Smooth muscle cell (in vitro differentiated cells): ENCODE measurements around the gene RBM6. TPM values are rescaled to one million over a fixed set of nuclear protein-coding genes. Genes with fewer than 3 reads are reported as not detected.

ENCODE experiments used
- DNase-seq: peaks from one replicate; lab custom pipeline; 2025; ENCODE audit not compliant: unreplicated experiment; lab: John Stamatoyannopoulos, UW
- H2AFZ ChIP-seq: fragments of 200-600 bp; sonication (generic); 2 replicates; pipeline ENCODE4 v1.6.0; 2016; ENCODE audit warnings: antibody characterized with exemption, low read depth, mild to moderate bottlenecking
- H3F3A ChIP-seq: fragments of 200-600 bp; sonication (generic); 2 replicates; pipeline ENCODE4 v1.6.0; 2017; ENCODE audit warnings: antibody characterized with exemption, low read depth
- H3K27ac ChIP-seq: fragments of 200-600 bp; sonication (generic); 2 replicates; pipeline ENCODE4 v1.5.1; 2016; ENCODE audit warnings: low read depth, mild to moderate bottlenecking
- H3K27me3 ChIP-seq: fragments of 200-600 bp; sonication (generic); 2 replicates; pipeline ENCODE4 v1.6.1; 2016; ENCODE audit warnings: low read depth, mild to moderate bottlenecking
- H3K36me3 ChIP-seq: fragments of 200-600 bp; sonication (generic); 2 replicates; pipeline ENCODE4 v1.5.1; 2016; ENCODE audit warnings: low read depth
- H3K4me1 ChIP-seq: fragments of 200-600 bp; sonication (generic); 2 replicates; pipeline ENCODE4 v1.5.1; 2016; ENCODE audit warnings: low read depth
- H3K4me2 ChIP-seq: fragments of 200-600 bp; sonication (generic); 2 replicates; pipeline ENCODE4 v1.6.0; 2016; ENCODE audit warnings: mild to moderate bottlenecking
- H3K4me3 ChIP-seq: fragments of 200-600 bp; sonication (generic); 2 replicates; pipeline ENCODE4 v1.5.1; 2016; ENCODE audit warnings: mild to moderate bottlenecking
- H3K79me2 ChIP-seq: fragments of 200-600 bp; sonication (generic); 2 replicates; pipeline ENCODE4 v1.6.0; 2016; ENCODE audit warnings: low read depth, mild to moderate bottlenecking
- H3K9ac ChIP-seq: fragments of 200-600 bp; sonication (generic); 2 replicates; pipeline ENCODE4 v1.6.0; 2016; ENCODE audit warnings: low read depth
- H3K9me3 ChIP-seq: fragments of 200-600 bp; sonication (generic); replicated peaks from 2 replicates; pipeline ENCODE4 v1.5.1; 2016; ENCODE audit warnings: low read depth
- H4K20me1 ChIP-seq: fragments of 200-600 bp; sonication (generic); 2 replicates; pipeline ENCODE4 v1.6.0; 2016; ENCODE audit warnings: low read depth
- WGBS: methylation state at CpG from one replicate; pipeline ENCODE4 v1.1.7; 2016; ENCODE audit warnings: low lambda C conversion rate; 5-methylcytosine and 5-hydroxymethylcytosine counted together
- polyA plus RNA-seq: library from polyadenylated mRNA; unstranded; fragments of >200 nt; fragmentation: Nextera tagmentation; extraction: Ambion mirVana; gene quantifications from 2 replicates; pipeline ENCODE4 v1.2.1, GENCODE V29; 2016
- total RNA-seq: library from RNA; depleted of rRNA; stranded (reverse); fragments of >200 nt; gene quantifications from 2 replicates; pipeline ENCODE4 v1.2.3, GENCODE V29; 2014
- TF ChIP-seq, protein P1 (sequence below): fragments of 200-600 bp; sonication (generic); IDR thresholded peaks from 2 replicates; pipeline ENCODE4 v1.5.1; 2017; ENCODE audit warnings: borderline replicate concordance, mild to moderate bottlenecking, antibody characterized with exemption; ENCODE audit not compliant: insufficient read depth, poor library complexity, severe bottlenecking

The RBM6 gene
- total and polyA plus RNA-seq, 2 experiments from 2014 or later, result 41.7 to 45.6 TPM

DNA sequence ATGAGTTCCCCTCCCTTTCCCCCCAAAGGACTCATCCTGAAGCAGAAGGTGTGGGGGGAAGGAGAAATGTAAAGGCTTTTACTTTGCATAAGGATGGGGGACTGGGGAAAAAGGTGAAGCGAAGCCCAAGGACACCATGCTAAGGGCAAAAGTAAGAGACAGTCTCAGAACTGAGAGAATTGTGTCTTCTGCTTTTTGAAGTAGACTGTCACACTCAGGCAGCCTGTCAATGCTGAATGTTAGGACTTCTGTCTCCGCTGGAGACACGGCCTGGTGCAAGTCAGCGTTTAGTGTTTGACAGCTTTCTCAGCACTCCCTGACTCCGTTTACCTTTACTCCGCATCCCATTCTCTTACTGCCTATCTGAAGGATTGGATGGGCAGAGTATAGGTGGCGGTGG lies 162.6 kb downstream of the RBM6 start:
- Histone ChIP-seq H3K4me2 (no peak overlapping the region), H3K36me3 (peaks cover 48% of the 10 kb centered on the region), H3K9me3 (no peaks in the 10 kb centered on the region), H3K4me3 (no peak overlapping the region), H3K9ac (no peak overlapping the region), H3K4me1 (peaks cover 14% of the 10 kb centered on the region), H3K79me2 (peaks cover 7% of the 10 kb centered on the region), H4K20me1 (peaks cover 98% of the 10 kb centered on the region), H3F3A (peaks cover 29% of the 10 kb centered on the region), H2AFZ (no peak overlapping the region), H3K27me3 (no peaks in the 10 kb centered on the region), H3K27ac (no peak overlapping the region)
- TF ChIP-seq, protein P1, sequence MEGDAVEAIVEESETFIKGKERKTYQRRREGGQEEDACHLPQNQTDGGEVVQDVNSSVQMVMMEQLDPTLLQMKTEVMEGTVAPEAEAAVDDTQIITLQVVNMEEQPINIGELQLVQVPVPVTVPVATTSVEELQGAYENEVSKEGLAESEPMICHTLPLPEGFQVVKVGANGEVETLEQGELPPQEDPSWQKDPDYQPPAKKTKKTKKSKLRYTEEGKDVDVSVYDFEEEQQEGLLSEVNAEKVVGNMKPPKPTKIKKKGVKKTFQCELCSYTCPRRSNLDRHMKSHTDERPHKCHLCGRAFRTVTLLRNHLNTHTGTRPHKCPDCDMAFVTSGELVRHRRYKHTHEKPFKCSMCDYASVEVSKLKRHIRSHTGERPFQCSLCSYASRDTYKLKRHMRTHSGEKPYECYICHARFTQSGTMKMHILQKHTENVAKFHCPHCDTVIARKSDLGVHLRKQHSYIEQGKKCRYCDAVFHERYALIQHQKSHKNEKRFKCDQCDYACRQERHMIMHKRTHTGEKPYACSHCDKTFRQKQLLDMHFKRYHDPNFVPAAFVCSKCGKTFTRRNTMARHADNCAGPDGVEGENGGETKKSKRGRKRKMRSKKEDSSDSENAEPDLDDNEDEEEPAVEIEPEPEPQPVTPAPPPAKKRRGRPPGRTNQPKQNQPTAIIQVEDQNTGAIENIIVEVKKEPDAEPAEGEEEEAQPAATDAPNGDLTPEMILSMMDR, result no peak
- WGBS, result 94% methylated on average over 7 of the region's 7 CpGs
- DNase-seq, result no peak

DNA sequence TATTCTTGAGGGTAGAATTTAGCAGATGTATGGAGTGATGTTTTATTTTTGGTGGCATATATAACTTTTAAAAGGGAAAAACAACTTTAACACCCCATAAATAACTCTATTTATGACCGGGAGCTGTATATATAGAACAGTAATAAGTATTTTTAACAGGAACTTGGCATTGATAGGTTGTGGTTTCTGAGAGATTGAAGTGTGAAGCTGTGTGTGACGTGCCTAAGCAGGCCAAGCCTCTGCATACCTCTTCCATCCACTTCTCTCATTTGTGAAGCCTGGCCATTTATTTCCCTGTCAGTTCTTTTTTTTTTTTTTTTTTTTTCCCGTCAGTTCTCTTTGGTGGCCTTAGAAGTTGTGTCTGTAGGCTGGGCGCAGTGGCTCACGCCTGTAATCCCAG lies 171.8 kb downstream of the RBM6 start:
- TF ChIP-seq, protein P1, result no peak
- Histone ChIP-seq H3K4me1 (no peaks in the 10 kb centered on the region), H3K9me3 (no peaks in the 10 kb centered on the region), H3K4me3 (no peak overlapping the region), H3K27me3 (no peaks in the 10 kb centered on the region), H3K36me3 (peaks cover 75% of the 10 kb centered on the region), H2AFZ (no peak overlapping the region), H3K9ac (no peak overlapping the region), H3K27ac (no peak overlapping the region), H4K20me1 (peaks cover 96% of the 10 kb centered on the region), H3K4me2 (no peak overlapping the region), H3K79me2 (no peaks in the 10 kb centered on the region), H3F3A (peaks cover 50% of the 10 kb centered on the region)
- DNase-seq, result no peak
- WGBS, result 93% methylated on average over 5 of the region's 5 CpGs

DNA sequence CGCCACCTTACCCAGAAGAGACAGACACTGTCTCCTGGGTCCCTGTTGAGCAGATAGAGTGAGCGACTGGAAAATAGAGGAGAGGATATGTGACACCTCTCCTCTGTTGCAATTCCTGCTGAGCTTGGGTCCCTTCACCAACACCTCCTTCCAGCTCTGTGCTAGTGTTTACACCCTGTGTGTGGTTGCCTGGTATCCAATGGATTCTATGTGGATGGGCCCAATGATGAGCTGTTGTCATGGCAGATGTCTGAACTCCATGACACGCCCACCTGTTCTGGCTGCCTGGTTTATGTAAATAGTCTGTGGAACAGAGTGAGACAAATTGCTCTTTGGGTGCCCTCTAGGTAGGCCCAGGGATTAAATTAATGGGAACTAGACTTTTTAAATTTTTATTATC lies 172.5 kb downstream of the RBM6 start:
- WGBS, result 99% methylated on average over 3 of the region's 3 CpGs
- Histone ChIP-seq H2AFZ (no peak overlapping the region), H3F3A (peaks cover 47% of the 10 kb centered on the region), H3K4me1 (no peaks in the 10 kb centered on the region), H3K27me3 (no peaks in the 10 kb centered on the region), H3K27ac (no peak overlapping the region), H3K4me2 (no peak overlapping the region), H3K36me3 (peaks cover 73% of the 10 kb centered on the region), H3K9me3 (no peaks in the 10 kb centered on the region), H3K4me3 (no peak overlapping the region), H3K79me2 (no peaks in the 10 kb centered on the region), H3K9ac (no peak overlapping the region), H4K20me1 (peaks cover 96% of the 10 kb centered on the region)
- DNase-seq, result no peak
- TF ChIP-seq, protein P1, result no peak

DNA sequence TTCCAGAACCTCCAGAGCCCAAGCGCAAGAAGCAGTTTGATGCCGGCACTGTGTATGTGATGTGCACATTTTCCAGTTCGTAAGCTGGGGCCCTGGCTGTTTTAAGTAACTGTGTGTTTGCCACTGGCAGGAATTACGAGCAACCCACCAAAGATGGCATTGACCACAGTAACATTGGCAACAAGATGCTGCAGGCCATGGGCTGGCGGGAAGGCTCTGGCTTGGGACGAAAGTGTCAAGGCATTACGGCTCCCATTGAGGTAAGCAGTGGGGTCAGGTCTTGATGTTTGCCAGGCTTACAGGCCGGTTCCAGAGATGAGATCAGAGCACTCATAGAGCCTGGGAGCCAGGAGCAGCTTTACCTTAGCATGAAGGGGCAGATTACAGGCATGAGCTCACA lies 177.2 kb downstream of the RBM6 start:
- no peak overlapping the region for H2AFZ ChIP-seq
- H3K4me1 ChIP-seq, result no peaks in the 10 kb centered on the region
- peaks cover 55% of the 10 kb centered on the region for H3K36me3 ChIP-seq
- no peak overlapping the region for H3K4me2 ChIP-seq
- no peaks in the 10 kb centered on the region for H3K9me3 ChIP-seq
- H3K4me3 ChIP-seq, result no peak overlapping the region
- H3F3A ChIP-seq, result peaks cover 58% of the 10 kb centered on the region
- peaks cover 98% of the 10 kb centered on the region for H4K20me1 ChIP-seq
- H3K27me3 ChIP-seq, result no peaks in the 10 kb centered on the region
- no peaks in the 10 kb centered on the region for H3K79me2 ChIP-seq
- H3K27ac ChIP-seq, result no peak overlapping the region
- WGBS, result 94% methylated on average over 8 of the region's 8 CpGs
- no peak for DNase-seq
- no peak overlapping the region for H3K9ac ChIP-seq
- TF ChIP-seq, protein P1, result no peak
